ENCODE results near the gene SKIL. TPM values are rescaled to one million over a fixed set of nuclear protein-coding genes. Genes with fewer than 3 reads are reported as not detected.

The SKIL gene
- total and polyA plus RNA-seq, 2 experiments from 2014 or later, result 141 to 358 TPM

Small RNAs within 50 kb of the gene (microRNA-seq; reads per million reads assigned to microRNA genes)
- gene MIR6828, result not detected

Other genes with a start within 250 kb of the SKIL start
- 22.6 and 23.9 TPM in 2 replicates for gene PHC3, start 176.0 kb upstream of the SKIL start, total RNA-seq (2014; rRNA removed; shearing (Covaris generic))
- gene PHC3, start 176.0 kb upstream of the SKIL start, polyA plus RNA-seq (2016; fragmentation: Nextera tagmentation; extraction: Ambion mirVana), result 65.6 and 83.5 TPM in 2 replicates
- 119 and 124 TPM in 2 replicates for gene PRKCI, start 135.3 kb upstream of the SKIL start, total RNA-seq (2014; rRNA removed; shearing (Covaris generic))
- 47.5 and 58.0 TPM in 2 replicates for gene PRKCI, start 135.3 kb upstream of the SKIL start, polyA plus RNA-seq (2016; fragmentation: Nextera tagmentation; extraction: Ambion mirVana)
- gene CLDN11, start 61.2 kb downstream of the SKIL start, total RNA-seq (2014; rRNA removed; shearing (Covaris generic)), result 8.1 and 8.3 TPM in 2 replicates
- gene CLDN11, start 61.2 kb downstream of the SKIL start, polyA plus RNA-seq (2016; fragmentation: Nextera tagmentation; extraction: Ambion mirVana), result 5.2 and 6.8 TPM in 2 replicates
- 0.49 and 0.58 TPM in 2 replicates for gene SLC7A14, start 228.4 kb downstream of the SKIL start, total RNA-seq (2014; rRNA removed; shearing (Covaris generic))
- gene SLC7A14, start 228.4 kb downstream of the SKIL start, polyA plus RNA-seq (2016; fragmentation: Nextera tagmentation; extraction: Ambion mirVana), result 0.49 and 0.82 TPM in 2 replicates

Measured in GM23338 (cell line).